ENCODE measurements around the gene CCDC14. TPM values are rescaled to one million over a fixed set of nuclear protein-coding genes. Genes with fewer than 3 reads are reported as not detected.

CCDC14 gene
- total and polyA plus RNA-seq, 12 donors = 6.6 to 71.2 (median 18.9) TPM

DNA sequence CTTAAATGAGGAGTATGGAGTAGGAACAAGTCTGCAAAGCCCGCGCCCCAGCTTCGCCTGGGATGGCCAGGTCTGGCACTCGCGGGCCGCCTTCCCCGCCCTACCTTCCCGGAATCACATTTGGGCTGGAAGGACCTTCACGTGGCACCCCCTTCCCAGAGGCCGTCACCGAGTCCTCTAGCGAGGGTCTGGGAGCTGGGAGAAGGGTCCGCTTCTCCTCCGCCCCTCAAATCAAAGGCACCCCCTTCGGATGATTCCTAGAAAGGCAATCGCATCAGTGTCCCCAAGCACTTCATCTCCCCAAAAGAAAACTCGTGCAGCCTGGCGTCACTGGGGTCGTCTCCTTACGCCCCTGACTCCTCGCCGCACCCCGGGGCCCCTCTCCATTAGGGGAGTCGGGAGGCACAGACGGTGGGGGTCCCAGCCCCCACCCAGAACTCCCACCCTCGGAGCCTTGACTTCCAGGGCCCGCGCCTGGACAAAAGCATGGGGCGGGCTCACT, 77.3 kb downstream of the CCDC14 start:
- H3K4me1 ChIP-seq (replicated peaks in 1 of 2) = peaks cover 8 to 9% of the 10 kb centered on the region in 2 donors
- H3K36me3 ChIP-seq (replicated peaks in 1 of 2) = no peaks in the 10 kb centered on the region
- peak overlapping the region in 2 of 4 donors; percentile 11 to 58 for H3K4me3 ChIP-seq
- H3K27me3 ChIP-seq = no peaks in the 10 kb centered on the region
- peak overlapping the region in 1 of 5 donors; percentile 16 for H3K27ac ChIP-seq
- WGBS, 4 donors = 3 to 11% (median 5%) methylated on average over 10 to 29 of the region's 29 CpGs
- TF ChIP-seq POLR2A (IDR thresholded peaks at IDR 0.05) = no peak
- TF ChIP-seq, protein P1, sequence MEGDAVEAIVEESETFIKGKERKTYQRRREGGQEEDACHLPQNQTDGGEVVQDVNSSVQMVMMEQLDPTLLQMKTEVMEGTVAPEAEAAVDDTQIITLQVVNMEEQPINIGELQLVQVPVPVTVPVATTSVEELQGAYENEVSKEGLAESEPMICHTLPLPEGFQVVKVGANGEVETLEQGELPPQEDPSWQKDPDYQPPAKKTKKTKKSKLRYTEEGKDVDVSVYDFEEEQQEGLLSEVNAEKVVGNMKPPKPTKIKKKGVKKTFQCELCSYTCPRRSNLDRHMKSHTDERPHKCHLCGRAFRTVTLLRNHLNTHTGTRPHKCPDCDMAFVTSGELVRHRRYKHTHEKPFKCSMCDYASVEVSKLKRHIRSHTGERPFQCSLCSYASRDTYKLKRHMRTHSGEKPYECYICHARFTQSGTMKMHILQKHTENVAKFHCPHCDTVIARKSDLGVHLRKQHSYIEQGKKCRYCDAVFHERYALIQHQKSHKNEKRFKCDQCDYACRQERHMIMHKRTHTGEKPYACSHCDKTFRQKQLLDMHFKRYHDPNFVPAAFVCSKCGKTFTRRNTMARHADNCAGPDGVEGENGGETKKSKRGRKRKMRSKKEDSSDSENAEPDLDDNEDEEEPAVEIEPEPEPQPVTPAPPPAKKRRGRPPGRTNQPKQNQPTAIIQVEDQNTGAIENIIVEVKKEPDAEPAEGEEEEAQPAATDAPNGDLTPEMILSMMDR (IDR thresholded peaks at IDR 0.05) = no peak
- intact Hi-C loops (cut with DNase I) = no loop called here
- DNase-seq = peak in 5 of 7 donors; percentile 19 to 28 (median 20)
- H3K9me3 ChIP-seq (replicated peaks in 1 of 3) = no peaks in the 10 kb centered on the region

GRCh38 chr3:123883111-123883510, 77.9 kb downstream of the CCDC14 start:
- 64 to 77% (median 72%) methylated on average over 4 of the region's 4 CpGs for WGBS, 4 donors
- Histone ChIP-seq H3K4me1 (replicated peaks in 1 of 2) (peaks cover 8 to 9% of the 10 kb centered on the region in 2 donors), H3K4me3 (peak overlapping the region in 1 of 4 donors; percentile 58), H3K27ac (no peak overlapping the region), H3K9me3 (replicated peaks in 1 of 3) (no peaks in the 10 kb centered on the region), H3K36me3 (replicated peaks in 1 of 2) (no peaks in the 10 kb centered on the region), H3K27me3 (no peaks in the 10 kb centered on the region)
- TF ChIP-seq POLR2A (IDR thresholded peaks at IDR 0.05) = no peak
- TF ChIP-seq, protein P1 (IDR thresholded peaks at IDR 0.05) = no peak
- intact Hi-C loops (cut with DNase I) = no loop called here
- DNase-seq = no peak

DNA sequence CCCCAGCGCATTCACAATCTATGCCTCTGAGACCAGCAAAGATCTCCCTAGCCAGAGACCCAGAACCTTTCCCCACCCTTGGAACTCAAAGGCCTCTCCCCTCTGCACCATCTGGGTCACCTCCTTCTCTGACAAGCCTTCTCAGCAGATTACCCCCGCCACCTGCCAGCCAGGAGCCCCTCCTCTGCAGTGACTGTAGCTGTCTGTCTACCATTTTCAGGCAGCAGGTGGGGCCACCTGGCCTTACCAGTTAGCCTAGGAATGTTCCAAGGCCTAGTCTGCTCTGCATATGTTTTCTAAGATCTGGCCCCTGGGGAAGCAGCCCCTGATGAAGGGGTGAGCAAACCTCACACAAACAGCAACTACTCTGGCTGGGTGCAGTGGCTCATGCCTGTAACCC, 79.3 kb downstream of the CCDC14 start:
- H3K9me3 ChIP-seq (replicated peaks in 1 of 3) = no peaks in the 10 kb centered on the region
- peaks cover 8 to 9% of the 10 kb centered on the region in 2 donors for H3K4me1 ChIP-seq (replicated peaks in 1 of 2)
- WGBS, 4 donors = 95 to 100% (median 98%) methylated on average over 2 of the region's 2 CpGs
- intact Hi-C loops (cut with DNase I) = no loop called here
- DNase-seq = no peak
- H3K4me3 ChIP-seq = no peak overlapping the region
- H3K27ac ChIP-seq = no peak overlapping the region
- no peaks in the 10 kb centered on the region for H3K36me3 ChIP-seq (replicated peaks in 1 of 2)
- no peaks in the 10 kb centered on the region for H3K27me3 ChIP-seq
- TF ChIP-seq POLR2A (IDR thresholded peaks at IDR 0.05) = no peak
- TF ChIP-seq, protein P1 (IDR thresholded peaks at IDR 0.05) = no peak

DNA sequence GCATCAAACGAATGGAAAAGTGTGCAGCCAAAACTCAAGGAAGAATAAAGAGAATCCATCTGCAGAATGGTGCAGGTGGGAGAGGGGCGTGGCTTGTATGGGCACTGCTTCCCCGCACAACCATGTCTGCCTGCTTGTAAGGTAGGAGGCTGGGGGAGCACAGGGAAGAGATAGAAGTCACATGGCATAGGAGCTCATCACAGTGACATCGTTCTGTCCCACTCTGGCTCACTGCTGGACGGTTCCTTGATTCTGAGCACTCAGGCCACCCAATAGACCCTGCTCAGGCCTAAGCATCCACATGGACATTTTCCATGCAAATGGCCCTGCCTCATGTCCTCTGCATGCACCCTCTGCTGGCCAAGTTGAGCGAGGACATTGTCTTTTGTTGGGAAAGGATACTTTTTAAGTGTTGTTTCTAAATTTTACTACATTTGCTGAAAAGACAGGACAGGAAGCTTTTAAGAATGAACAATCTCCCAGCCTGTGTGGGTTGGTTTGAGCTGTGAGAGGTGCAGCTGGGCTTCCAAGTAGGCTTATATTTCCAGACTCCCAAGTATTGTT, 79.9 kb downstream of the CCDC14 start:
- H3K9me3 ChIP-seq (replicated peaks in 1 of 3) = no peaks in the 10 kb centered on the region
- H3K36me3 ChIP-seq (replicated peaks in 1 of 2) = no peaks in the 10 kb centered on the region
- intact Hi-C loops (cut with DNase I) = no loop called here
- peaks cover 8 to 9% of the 10 kb centered on the region in 2 donors for H3K4me1 ChIP-seq (replicated peaks in 1 of 2)
- H3K4me3 ChIP-seq = no peak overlapping the region
- TF ChIP-seq, protein P1 (IDR thresholded peaks at IDR 0.05) = peak in 5 of 6 experiments; percentile 10 to 33 (median 26)
- TF ChIP-seq POLR2A (IDR thresholded peaks at IDR 0.05) = no peak
- no peaks in the 10 kb centered on the region for H3K27me3 ChIP-seq
- H3K27ac ChIP-seq = no peak overlapping the region
- 74 to 86% (median 83%) methylated on average over 6 of the region's 6 CpGs for WGBS, 4 donors
- peak in 2 of 7 donors; percentile 20 to 30 for DNase-seq
